GDM1 (cell line): ENCODE measurements around the gene C2CD4D.
"Not testable (repeated sequence)": the region's sequence is repeated elsewhere in the genome, so short reads cannot be mapped to it uniquely, and the experiment has no call there.

Experiments used
- DNase-seq: peaks from one replicate; lab custom pipeline; 2025; lab: John Stamatoyannopoulos, UW

The C2CD4D gene

DNA sequence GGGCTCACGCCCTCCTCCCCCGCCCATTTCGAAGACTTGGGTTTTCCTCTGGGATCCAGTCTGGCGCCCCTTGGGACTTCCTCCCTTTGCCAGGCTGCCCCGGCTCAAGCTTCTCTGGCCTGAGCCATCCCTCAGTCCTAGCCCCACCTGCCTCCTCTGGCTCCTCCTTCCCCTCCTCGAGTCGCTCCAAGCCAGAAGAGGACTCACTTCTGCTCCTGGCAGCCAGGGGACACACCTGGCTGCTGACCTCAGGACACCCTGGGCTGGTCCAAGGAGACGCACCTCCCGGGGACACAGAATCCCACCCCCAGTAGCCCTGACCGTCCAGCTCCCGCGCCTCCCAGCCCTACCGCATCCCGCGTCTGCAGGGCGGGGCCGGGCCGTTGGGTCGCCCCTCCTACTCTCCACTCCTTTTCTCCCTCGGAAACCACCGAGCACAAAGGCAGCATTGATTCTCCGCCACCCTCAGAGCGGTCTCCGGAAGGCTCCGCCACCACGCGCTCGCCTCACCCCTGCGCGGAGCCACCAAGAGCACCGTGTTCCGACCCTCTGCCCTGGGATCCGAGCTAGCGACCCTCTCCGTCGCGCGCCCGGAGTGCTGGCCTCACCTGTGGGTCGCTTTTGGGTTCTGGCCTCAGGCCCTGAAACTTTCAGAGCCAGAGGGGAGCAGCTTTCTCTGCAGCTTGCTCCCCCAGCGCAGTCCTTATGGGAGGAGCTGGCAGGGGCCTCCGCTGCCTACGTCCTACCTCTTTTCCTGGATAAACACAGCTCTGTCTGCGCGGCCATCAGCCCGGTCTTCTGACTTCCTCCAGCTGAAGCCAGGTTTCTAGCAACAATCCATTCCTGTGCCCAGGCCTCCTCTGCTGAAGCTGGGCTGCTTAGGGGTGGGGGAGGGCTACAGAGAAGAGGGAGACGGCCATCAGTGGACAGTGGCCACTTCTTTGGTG lies at the start of gene C2CD4D:
C2CD4D (minus strand) TSS at position 364 of the 947 bp plus-strand sequence. CDS start 831 bp downstream, outside the sequence.
- no peak for DNase-seq

GRCh38 chr1:151888972-151889570 lies 49.5 kb upstream of the C2CD4D start:
- no peak for DNase-seq

DNA sequence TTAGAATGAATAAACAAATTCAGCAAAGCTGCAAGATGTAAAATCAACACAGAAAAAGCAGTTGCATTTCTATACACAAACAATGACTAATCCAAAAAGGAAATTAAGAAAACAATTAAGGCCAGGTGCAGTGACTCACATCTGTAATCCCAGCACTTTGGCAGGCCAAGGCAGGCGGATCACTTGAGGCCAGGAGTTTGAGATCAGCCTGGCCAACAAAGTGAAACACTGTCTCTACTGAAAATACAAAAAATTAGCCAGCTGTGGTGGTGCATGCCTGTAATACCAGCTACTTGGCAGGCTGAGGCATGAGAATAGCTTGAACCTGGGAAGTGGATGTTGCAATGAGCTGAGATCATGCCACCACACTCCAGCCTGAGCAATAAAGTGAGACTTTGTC lies 47.4 kb upstream of the C2CD4D start:
- DNase-seq, result no peak

GRCh38 chr1:151885479-151885878 lies 45.9 kb upstream of the C2CD4D start:
- no peak for DNase-seq

DNA sequence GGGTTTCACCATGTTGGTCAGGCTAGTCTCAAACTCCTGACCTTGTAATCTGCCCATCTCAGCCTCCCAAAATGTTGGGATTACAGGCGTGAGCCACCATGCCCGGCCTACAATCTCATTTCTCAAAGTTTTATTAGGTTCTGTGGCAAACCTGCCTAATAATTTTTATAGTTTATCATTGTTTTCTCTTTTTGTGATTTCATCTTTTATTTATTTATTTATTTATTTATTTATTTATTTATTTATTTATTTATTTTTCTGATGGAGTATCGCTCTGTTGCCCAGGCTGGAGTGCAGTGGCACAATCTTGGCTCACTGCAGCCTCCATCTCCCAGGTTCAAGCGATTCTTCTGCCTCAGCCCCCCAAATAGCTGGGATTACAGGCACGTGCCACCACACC lies 45.3 kb upstream of the C2CD4D start:
- not testable (repeated sequence) for DNase-seq

DNA sequence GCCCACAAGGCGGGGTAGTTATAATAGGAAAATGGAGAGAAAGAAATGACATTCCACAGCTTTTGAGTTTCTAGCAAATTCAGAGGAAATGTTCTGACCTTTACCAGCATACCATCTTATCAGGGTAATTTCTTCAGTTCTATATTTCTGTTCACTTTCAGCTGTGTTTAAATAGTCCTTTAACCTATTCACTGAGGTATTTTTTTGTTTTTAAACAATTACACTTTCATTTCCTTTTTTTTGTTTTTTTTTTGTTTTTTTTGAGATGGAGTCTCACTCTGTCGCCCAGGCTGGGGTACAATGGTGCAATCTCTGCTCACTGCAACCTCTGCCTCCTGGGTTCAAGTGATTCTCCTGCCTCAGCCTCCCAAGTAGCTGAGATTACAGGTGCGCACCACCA lies 44.8 kb upstream of the C2CD4D start:
- not testable (repeated sequence) for DNase-seq

DNA sequence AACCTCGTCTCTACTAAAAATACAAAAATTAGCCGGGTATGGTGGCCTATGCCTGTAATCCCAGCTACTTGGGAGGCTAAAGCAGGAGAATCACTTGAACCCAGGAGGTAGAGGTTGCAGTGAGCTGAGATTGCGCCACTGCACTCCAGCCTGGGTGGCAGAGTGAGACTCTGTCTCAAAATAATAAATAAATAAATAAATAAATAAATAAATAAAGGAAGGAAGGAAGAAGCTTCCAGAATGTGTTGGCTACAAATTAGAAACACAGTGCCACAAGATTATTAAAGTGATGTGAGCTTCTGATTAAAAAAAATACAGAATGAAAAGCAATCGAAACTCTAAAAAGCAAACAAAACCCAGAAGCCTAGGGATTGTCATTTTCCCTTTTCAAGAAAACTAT lies 44.3 kb upstream of the C2CD4D start:
- not testable (repeated sequence) for DNase-seq

GRCh38 chr1:151882918-151883317 lies 43.3 kb upstream of the C2CD4D start:
- not testable (repeated sequence) for DNase-seq

DNA sequence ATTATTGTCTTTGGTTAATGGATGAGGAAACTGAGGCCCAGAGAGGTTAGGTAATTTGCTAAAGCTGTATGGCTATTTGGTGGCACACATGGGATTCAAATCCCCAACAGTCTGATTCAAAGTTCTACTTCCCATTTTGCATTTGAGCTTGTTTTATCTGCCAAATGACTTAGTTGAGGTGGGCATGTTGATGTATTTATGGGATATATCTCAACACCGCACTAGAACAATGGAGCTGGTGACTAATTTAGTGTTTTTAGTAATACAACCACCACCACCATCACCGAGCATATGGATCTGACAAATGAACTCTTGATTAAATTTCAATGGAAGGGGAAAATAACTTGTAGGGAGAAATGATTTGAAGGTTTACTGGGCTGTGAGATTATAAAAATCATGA lies 42.8 kb upstream of the C2CD4D start:
- DNase-seq, result no peak

DNA sequence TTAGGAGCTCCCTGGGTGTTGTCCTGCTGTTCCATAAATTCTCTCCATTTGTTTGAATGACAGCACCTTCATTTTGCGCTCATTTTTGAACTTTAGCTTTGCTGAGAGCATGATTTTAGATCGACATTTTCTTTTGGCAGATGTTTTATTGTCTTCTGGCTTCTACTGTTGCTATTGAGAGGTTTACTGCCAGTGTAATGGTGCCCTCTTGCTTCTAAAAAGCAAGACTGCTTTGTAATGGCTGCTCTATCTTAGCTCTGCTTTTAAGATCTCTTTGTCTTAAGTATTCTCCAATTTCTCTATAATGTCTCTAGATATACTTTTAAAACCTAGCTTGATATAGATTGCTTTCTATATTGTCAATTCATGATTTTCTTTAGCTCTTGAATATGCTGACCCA lies 41.9 kb upstream of the C2CD4D start:
- DNase-seq, result no peak

DNA sequence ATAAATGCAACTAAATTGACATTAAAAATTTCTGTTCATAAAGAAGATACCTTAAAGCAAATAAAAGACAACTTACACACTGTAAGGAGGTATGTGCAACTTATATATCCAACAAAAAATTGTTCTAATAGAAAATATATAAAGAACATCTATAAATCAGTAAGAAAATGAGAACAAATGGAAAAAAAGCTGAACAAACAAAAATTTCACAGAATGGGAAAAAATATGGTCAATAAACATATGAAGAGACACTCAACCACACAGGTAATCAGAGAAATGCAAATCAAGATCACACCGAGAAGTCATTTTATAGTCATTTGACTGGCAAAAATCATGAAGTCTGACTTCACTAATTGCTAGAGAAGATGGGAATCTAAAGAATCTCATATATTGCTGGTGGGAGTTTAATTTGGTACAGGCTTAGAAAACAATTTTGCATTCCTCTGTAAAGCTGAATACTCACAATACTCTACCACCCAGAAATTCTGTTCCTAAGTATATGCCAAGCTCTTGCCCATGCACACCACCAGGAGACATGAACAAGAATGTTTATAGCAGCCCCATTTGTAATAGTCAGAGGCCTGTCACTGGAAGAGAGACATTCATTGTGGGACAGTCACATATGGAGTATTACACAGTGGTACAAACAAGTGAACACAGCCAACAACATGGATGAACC lies 35.9 kb upstream of the C2CD4D start:
- no peak for DNase-seq

DNA sequence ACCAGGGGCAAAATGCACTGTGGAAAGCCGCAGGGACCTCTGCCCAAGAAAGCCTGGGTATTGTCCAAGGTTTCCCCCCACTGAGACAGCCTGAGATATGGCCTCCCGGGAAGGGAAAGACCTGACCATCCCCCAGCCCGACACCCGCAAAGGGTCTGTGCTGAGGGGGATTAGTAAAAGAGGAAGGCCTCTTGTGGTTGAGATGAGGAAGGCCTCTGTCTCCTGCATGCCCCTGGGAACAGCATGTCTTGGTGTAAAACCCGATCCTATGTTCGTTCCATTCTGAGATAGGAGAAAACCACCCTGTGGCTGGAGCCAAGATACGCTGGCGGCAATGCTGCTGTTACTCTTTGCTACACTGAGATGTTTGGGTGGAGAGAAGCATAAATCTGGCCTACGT lies 33.2 kb upstream of the C2CD4D start:
- peak; percentile 63 for DNase-seq

DNA sequence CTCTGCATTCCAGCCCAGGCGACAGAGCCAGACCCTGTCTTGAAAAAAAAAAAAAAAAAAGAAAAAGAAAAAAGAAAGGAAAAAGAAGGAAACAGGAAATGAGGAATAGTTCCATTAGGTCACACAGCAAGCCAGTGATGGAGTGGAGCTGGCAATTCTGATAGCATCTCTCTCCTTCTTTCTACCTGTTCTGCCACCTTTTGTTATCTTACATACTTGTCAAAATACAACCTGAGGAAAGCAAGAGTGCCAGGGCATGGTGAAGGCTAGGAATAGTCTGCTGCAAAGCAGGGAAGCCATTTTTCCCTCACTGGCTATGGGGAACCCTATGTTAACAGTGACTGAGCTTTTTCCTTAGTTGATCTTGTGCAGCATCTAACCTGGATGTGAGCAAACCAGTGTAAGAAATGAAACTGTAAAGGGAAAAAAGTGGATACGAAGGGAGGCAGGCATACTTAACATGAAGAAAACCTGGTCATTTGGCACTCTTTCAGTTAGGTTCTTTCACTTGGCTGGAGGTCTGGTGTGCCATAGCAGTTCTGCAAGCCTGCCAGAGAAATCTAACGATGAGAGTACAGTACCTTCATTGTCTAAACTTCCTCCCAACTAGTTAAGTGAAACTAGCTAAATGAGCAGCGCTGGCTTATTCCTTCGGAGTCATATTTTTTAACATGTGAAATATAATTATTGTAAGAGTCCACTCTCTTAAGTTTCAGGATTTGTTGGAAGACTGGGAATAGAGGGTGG lies 31.8 kb upstream of the C2CD4D start:
- DNase-seq, result no peak

- no peak for DNase-seq
Observed at GRCh38 chr1:151868486-151868885, 28.9 kb upstream of the C2CD4D start.

GRCh38 chr1:151867765-151868411 lies 28.3 kb upstream of the C2CD4D start:
- DNase-seq, result no peak

DNA sequence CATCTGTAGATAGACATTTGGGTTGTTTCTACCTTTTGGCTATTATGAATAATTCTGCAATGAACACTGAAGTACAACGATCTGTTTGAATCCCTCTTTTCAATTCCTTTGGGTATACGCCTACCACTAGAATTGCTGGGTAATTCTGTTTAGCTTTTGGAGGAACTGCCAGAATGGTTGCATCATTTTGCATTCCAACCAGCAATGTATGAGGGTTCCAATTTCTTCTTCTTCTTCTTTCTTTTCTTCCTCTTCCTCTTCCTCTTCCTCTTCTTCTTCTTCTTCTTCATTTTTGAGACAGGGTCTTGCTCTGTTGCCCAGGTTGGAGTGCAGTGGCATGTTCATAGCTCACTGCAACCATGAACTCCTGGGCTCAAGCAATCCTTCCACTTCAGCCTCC lies 27.7 kb upstream of the C2CD4D start:
- no peak for DNase-seq

DNA sequence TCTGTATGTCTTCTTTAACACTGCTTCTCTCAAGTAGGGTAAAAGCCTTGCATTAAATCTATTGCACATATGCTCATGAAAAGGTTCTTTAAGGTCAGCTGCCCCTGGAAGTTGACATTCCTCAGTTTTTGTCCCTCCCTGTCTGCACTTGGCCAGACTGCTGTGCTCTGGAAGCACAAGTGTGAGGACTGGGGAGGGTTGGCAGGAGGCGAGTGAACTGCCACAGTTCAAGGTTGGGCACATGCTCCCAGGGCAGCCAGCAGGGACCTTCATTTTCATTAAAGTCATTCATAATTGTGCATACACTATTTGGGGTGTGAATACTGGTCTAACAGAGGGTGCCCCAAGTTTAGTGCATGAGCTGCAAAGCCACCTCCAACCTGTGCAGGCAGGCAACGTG lies 24.8 kb upstream of the C2CD4D start:
- no peak for DNase-seq

- no peak for DNase-seq
Observed at GRCh38 chr1:151862604-151863003, 23.0 kb upstream of the C2CD4D start.

GRCh38 chr1:151860504-151861187 lies 21.0 kb upstream of the C2CD4D start:
- no peak for DNase-seq

DNA sequence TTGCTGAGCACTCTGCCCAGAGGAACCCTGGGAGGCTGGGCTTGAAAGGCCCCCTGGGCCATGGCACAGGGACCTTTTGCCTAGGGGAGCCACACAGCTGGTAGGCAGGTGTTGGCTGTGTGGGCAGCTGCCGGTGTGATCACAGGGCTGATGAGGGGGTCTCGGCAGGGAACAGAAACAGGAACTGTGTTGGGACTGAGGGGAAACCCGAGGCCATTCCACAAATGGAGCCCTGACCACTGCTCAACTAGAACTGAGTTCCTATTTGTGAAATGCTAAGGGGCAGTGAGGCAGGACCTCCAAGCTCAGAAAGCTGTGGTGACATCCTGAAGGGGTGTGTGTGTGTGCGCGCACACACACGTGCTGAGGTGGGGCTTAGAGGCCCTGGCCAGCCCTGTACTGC lies 20.3 kb upstream of the C2CD4D start:
- DNase-seq, result no peak
